Liver (tissue), 9 donors: ENCODE data around the gene ARHGAP21. TPM values are rescaled to one million over a fixed set of nuclear protein-coding genes. Genes with fewer than 3 reads are reported as not detected.

ENCODE experiments used
- DNase-seq: peaks from one replicate; pipeline ENCODE4 v3.0.0-alpha.2; 2017; ENCODE audit warnings: low spot score
- H3K27ac ChIP-seq, 2 donors: one replicate each; pipeline ENCODE4 v1.7.0; 2013; ENCODE audit warnings: inconsistent platforms in 2 of 2, low read length in 2 of 2, control low read depth in 1 of 2, low read depth in 1 of 2, mild to moderate bottlenecking in 1 of 2
- H3K27me3 ChIP-seq, 4 donors: one replicate each; pipeline versions ENCODE4 v1.6.1 to v1.7.0; 2013; ENCODE audit warnings: low read length in 3 of 4, inconsistent platforms in 1 of 4, mild to moderate bottlenecking in 1 of 4, moderate library complexity in 1 of 4; ENCODE audit not compliant: control insufficient read depth in 4 of 4, insufficient read depth in 4 of 4
- H3K36me3 ChIP-seq, 4 donors: one replicate each; pipeline versions ENCODE4 v1.6.1 to v1.7.0; 2013; ENCODE audit warnings: low read length in 3 of 4, mild to moderate bottlenecking in 3 of 4, low read depth in 1 of 4, moderate library complexity in 1 of 4; ENCODE audit not compliant: control insufficient read depth in 4 of 4, insufficient read depth in 3 of 4
- H3K4me1 ChIP-seq, 4 donors: one replicate each; pipeline versions ENCODE4 v1.6.1 to v1.7.0; 2013; ENCODE audit warnings: low read length in 3 of 4, mild to moderate bottlenecking in 3 of 4, moderate library complexity in 1 of 4; ENCODE audit not compliant: control insufficient read depth in 4 of 4, insufficient read depth in 4 of 4
- H3K4me3 ChIP-seq, 3 donors: one replicate each; pipeline versions ENCODE4 v1.6.1 to v1.7.0; 2013; ENCODE audit warnings: low read length in 3 of 3, control low read depth in 1 of 3, low read depth in 1 of 3, mild to moderate bottlenecking in 1 of 3
- H3K9ac ChIP-seq, 2 donors: one replicate each; pipeline ENCODE4 v1.7.0; 2013; ENCODE audit warnings: low read length in 2 of 2, mild to moderate bottlenecking in 2 of 2, moderate library complexity in 2 of 2, control low read depth in 1 of 2, low read depth in 1 of 2
- H3K9me3 ChIP-seq, 4 donors: one replicate each; pipeline versions ENCODE4 v1.6.1 to v1.7.0; 2013; ENCODE audit warnings: low read length in 3 of 4; ENCODE audit not compliant: control insufficient read depth in 4 of 4
- EGR1 ChIP-seq, 2 donors: IDR thresholded peaks; 2 replicates each; pipeline ENCODE4 v1.6.1; 2016 to 2018; ENCODE audit warnings: antibody characterized with exemption in 2 of 2, low read depth in 2 of 2
- FOXA1 ChIP-seq: IDR thresholded peaks from 2 replicates; pipeline ENCODE4 v1.6.1; 2016; ENCODE audit warnings: antibody characterized with exemption
- FOXA2 ChIP-seq: IDR thresholded peaks from 2 replicates; pipeline ENCODE4 v1.6.1; 2016; ENCODE audit warnings: antibody characterized with exemption
- GABPA ChIP-seq, 2 donors: IDR thresholded peaks in 1 of 2; conservative IDR thresholded peaks in 1 of 2; 2 replicates each; pipeline ENCODE4 v1.6.1; 2016; ENCODE audit warnings: antibody characterized with exemption in 2 of 2, mild to moderate bottlenecking in 1 of 2, moderate library complexity in 1 of 2
- HNF4A ChIP-seq, 2 donors: conservative IDR thresholded peaks; 2 replicates each; pipeline ENCODE4 v1.6.1; 2016; ENCODE audit warnings: antibody characterized with exemption in 2 of 2, mild to moderate bottlenecking in 2 of 2
- HNF4G ChIP-seq: IDR thresholded peaks from 2 replicates; pipeline ENCODE4 v1.6.1; 2016; ENCODE audit warnings: antibody characterized with exemption
- JUND ChIP-seq, 2 donors: IDR thresholded peaks; 2 replicates each; pipeline ENCODE4 v1.6.1; 2016; ENCODE audit warnings: antibody characterized with exemption in 2 of 2
- NR2F2 ChIP-seq: IDR thresholded peaks from 2 replicates; pipeline ENCODE4 v1.6.1; 2016; ENCODE audit warnings: antibody characterized with exemption
- RAD21 ChIP-seq, 2 donors: IDR thresholded peaks; 2 replicates each; pipeline ENCODE4 v1.6.1; 2016; ENCODE audit warnings: antibody characterized with exemption in 2 of 2, mild to moderate bottlenecking in 2 of 2
- RXRA ChIP-seq, 2 donors: IDR thresholded peaks; 2 replicates each; pipeline ENCODE4 v1.6.1; 2017 to 2018; ENCODE audit warnings: antibody characterized with exemption in 2 of 2, mild to moderate bottlenecking in 1 of 2
- SP1 ChIP-seq: IDR thresholded peaks from 2 replicates; pipeline ENCODE4 v1.6.1; 2018; ENCODE audit warnings: antibody characterized with exemption, mild to moderate bottlenecking
- TAF1 ChIP-seq: conservative IDR thresholded peaks from 2 replicates; pipeline ENCODE4 v1.6.1; 2016; ENCODE audit warnings: antibody characterized with exemption, mild to moderate bottlenecking
- YY1 ChIP-seq: IDR thresholded peaks from 2 replicates; pipeline ENCODE4 v1.6.1; 2016; ENCODE audit warnings: antibody characterized with exemption, mild to moderate bottlenecking
- WGBS: extraction: QIAGEN DNeasy Blood & Tissue Kit; methylation state at CpG from one replicate; pipeline ENCODE4 v1.1.7; 2013; 5-methylcytosine and 5-hydroxymethylcytosine counted together
- polyA plus RNA-seq, 2 donors: library from polyadenylated mRNA; stranded (reverse) in 1 of 2; unstranded in 1 of 2; fragments of 200-250 nt in 1 of 2; fragments of >200 nt in 1 of 2; fragmentation: Nextera tagmentation in 1 of 2; extraction: Ambion mirVana in 1 of 2; gene quantifications; one replicate each; pipeline versions ENCODE4 v1.2.1 to v1.2.3, GENCODE V29; 2013 to 2015
- total RNA-seq, 2 donors: library from RNA; depleted of rRNA; stranded (reverse); fragments of >200 nt; gene quantifications; one replicate each; pipeline ENCODE4 v1.2.3, GENCODE V29; 2014
- TF ChIP-seq, protein P1 (sequence below): IDR thresholded peaks from 2 replicates; pipeline ENCODE4 v1.6.1; 2016; ENCODE audit warnings: antibody characterized with exemption, mild to moderate bottlenecking
- TF ChIP-seq, protein P2 (sequence below): IDR thresholded peaks from 2 replicates; pipeline ENCODE4 v1.6.1; 2016; ENCODE audit warnings: antibody characterized with exemption
- TF ChIP-seq, protein P3 (sequence below): fragments of 150-350 bp; IDR thresholded peaks from 2 replicates; pipeline ENCODE4 v1.5.1; 2017; ENCODE audit warnings: improper control_type of control experiment, low read depth, low read length; ENCODE audit not compliant: missing input control
- TF ChIP-seq, protein P4 (sequence below): IDR thresholded peaks from 2 replicates; pipeline ENCODE4 v1.6.1; 2016; ENCODE audit warnings: antibody characterized with exemption
- TF ChIP-seq, protein P5 (sequence below): IDR thresholded peaks from 2 replicates; pipeline ENCODE4 v1.6.1; 2016; ENCODE audit warnings: antibody characterized with exemption
- donor health status: healthy.
- donor health status: healthy.
- donor health status: healthy.
- donor health status: healthy.
- donor health status: healthy.

ARHGAP21 gene
- total and polyA plus RNA-seq, 4 donors = 7.8 to 30.6 (median 15.7) TPM

DNA sequence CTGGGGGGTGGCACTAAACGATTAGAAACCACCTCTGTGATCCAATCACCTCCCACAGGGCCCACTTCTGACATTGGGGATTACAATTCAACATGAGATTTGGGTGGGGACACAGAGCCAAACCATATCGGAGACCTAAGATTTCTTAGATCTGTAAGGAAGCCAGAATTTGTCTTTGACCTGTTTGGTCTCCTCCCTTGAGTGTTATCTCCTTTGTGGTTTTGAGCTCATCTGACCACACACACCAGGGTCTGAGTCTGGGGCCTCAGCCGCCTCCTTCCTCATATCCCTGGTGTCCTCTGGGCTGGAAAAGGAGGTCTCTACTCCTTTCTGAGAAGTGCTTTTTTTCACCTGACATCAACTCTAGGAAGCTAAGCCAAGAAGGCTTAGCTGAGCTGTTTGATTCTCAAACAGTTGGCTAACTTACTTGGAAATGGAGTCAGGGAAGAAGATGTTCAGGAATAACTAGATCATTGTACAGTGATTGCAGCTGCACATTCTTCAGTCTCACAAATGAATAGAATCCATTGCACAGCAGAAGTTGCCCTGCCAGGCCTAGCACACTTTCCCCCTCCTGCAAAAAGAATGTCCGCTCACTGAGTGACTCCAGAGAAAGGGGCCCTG, 167.4 kb downstream of the ARHGAP21 start:
- Histone ChIP-seq H3K4me3 (no peak overlapping the region), H3K27ac (no peak overlapping the region), H3K9me3 (no peaks in the 10 kb centered on the region), H3K36me3 (no peaks in the 10 kb centered on the region), H3K27me3 (no peaks in the 10 kb centered on the region), H3K4me1 (no peaks in the 10 kb centered on the region), H3K9ac (no peak overlapping the region)
- DNase-seq = no peak
- 80% methylated on average over 4 of the region's 4 CpGs for WGBS
- TF ChIP-seq JUND (IDR thresholded peaks at IDR 0.05) (no peak), RAD21 (IDR thresholded peaks at IDR 0.05) (no peak), HNF4A (conservative IDR thresholded peaks at IDR 0.05) (no peak), HNF4G (no peak), YY1 (no peak), FOXA1 (no peak), NR2F2 (no peak), GABPA (IDR thresholded peaks at IDR 0.05 in 1 of 2, conservative IDR thresholded peaks at IDR 0.05 in 1 of 2) (no peak), RXRA (IDR thresholded peaks at IDR 0.05) (no peak), EGR1 (IDR thresholded peaks at IDR 0.05; ENCODE audit: low read depth in 2 of 2) (no peak), SP1 (no peak), TAF1 (no peak), FOXA2 (no peak)
- TF ChIP-seq, protein P1, sequence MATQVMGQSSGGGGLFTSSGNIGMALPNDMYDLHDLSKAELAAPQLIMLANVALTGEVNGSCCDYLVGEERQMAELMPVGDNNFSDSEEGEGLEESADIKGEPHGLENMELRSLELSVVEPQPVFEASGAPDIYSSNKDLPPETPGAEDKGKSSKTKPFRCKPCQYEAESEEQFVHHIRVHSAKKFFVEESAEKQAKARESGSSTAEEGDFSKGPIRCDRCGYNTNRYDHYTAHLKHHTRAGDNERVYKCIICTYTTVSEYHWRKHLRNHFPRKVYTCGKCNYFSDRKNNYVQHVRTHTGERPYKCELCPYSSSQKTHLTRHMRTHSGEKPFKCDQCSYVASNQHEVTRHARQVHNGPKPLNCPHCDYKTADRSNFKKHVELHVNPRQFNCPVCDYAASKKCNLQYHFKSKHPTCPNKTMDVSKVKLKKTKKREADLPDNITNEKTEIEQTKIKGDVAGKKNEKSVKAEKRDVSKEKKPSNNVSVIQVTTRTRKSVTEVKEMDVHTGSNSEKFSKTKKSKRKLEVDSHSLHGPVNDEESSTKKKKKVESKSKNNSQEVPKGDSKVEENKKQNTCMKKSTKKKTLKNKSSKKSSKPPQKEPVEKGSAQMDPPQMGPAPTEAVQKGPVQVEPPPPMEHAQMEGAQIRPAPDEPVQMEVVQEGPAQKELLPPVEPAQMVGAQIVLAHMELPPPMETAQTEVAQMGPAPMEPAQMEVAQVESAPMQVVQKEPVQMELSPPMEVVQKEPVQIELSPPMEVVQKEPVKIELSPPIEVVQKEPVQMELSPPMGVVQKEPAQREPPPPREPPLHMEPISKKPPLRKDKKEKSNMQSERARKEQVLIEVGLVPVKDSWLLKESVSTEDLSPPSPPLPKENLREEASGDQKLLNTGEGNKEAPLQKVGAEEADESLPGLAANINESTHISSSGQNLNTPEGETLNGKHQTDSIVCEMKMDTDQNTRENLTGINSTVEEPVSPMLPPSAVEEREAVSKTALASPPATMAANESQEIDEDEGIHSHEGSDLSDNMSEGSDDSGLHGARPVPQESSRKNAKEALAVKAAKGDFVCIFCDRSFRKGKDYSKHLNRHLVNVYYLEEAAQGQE = no peak
- TF ChIP-seq, protein P2, sequence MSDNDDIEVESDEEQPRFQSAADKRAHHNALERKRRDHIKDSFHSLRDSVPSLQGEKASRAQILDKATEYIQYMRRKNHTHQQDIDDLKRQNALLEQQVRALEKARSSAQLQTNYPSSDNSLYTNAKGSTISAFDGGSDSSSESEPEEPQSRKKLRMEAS = no peak
- TF ChIP-seq, protein P3, sequence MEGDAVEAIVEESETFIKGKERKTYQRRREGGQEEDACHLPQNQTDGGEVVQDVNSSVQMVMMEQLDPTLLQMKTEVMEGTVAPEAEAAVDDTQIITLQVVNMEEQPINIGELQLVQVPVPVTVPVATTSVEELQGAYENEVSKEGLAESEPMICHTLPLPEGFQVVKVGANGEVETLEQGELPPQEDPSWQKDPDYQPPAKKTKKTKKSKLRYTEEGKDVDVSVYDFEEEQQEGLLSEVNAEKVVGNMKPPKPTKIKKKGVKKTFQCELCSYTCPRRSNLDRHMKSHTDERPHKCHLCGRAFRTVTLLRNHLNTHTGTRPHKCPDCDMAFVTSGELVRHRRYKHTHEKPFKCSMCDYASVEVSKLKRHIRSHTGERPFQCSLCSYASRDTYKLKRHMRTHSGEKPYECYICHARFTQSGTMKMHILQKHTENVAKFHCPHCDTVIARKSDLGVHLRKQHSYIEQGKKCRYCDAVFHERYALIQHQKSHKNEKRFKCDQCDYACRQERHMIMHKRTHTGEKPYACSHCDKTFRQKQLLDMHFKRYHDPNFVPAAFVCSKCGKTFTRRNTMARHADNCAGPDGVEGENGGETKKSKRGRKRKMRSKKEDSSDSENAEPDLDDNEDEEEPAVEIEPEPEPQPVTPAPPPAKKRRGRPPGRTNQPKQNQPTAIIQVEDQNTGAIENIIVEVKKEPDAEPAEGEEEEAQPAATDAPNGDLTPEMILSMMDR = no peak
- TF ChIP-seq, protein P4, sequence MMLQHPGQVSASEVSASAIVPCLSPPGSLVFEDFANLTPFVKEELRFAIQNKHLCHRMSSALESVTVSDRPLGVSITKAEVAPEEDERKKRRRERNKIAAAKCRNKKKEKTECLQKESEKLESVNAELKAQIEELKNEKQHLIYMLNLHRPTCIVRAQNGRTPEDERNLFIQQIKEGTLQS = no peak
- TF ChIP-seq, protein P5, sequence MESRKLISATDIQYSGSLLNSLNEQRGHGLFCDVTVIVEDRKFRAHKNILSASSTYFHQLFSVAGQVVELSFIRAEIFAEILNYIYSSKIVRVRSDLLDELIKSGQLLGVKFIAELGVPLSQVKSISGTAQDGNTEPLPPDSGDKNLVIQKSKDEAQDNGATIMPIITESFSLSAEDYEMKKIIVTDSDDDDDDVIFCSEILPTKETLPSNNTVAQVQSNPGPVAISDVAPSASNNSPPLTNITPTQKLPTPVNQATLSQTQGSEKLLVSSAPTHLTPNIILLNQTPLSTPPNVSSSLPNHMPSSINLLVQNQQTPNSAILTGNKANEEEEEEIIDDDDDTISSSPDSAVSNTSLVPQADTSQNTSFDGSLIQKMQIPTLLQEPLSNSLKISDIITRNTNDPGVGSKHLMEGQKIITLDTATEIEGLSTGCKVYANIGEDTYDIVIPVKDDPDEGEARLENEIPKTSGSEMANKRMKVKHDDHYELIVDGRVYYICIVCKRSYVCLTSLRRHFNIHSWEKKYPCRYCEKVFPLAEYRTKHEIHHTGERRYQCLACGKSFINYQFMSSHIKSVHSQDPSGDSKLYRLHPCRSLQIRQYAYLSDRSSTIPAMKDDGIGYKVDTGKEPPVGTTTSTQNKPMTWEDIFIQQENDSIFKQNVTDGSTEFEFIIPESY = no peak
